Measurements from ENCODE around the gene ZNF598.

Gene ZNF598

DNA sequence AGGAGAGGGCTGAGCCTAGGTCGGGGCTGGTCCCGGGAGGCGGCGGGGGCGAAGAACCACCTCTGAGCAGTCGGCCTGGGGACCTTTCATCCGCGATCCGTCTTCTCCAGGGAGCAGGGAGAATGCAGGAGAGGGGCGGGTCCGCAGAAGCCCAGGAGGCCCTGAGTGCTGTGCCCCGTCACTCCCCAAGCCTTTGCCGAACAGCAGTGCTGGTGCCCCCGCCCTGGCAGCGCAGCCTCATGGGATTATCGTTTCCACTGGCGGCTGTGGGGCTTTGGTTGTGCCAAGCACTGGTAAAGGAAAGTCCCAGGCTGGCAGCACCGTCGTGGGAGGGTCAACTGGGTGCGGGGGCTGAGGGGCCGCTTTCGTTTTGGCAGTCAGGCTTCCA is 37.1 kb downstream of the ZNF598 start:
- Histone ChIP-seq H3F3A (ENCODE audit: control insufficient read depth, insufficient read depth) (peaks cover 5% of the 10 kb centered on the region), H4K20me1 (ENCODE audit: control insufficient read depth, insufficient read depth, low read depth, low read length) (no peaks in the 10 kb centered on the region), H3K9me2 (replicated peaks; ENCODE audit: control insufficient read depth, low read length) (no peaks in the 10 kb centered on the region), H3K27ac (ENCODE audit: low read depth, low read length) (no peak overlapping the region), H3K9me3 (ENCODE audit: control insufficient read depth, insufficient read depth, low read length) (no peaks in the 10 kb centered on the region), H3K4me1 (ENCODE audit: control insufficient read depth, low read length) (peaks cover 26% of the 10 kb centered on the region), H3K4me2 (ENCODE audit: low read length) (peak overlapping the region; percentile 97), H3K36me3 (ENCODE audit: control insufficient read depth, low read length) (peaks cover 49% of the 10 kb centered on the region), H3K4me3 (ENCODE audit: low read length) (peak overlapping the region; percentile 98), H3K27me3 (ENCODE audit: control insufficient read depth, low read length) (no peaks in the 10 kb centered on the region), H3K79me2 (ENCODE audit: control insufficient read depth, low read length) (peaks cover 39% of the 10 kb centered on the region)
- TF ChIP-seq, protein P1, sequence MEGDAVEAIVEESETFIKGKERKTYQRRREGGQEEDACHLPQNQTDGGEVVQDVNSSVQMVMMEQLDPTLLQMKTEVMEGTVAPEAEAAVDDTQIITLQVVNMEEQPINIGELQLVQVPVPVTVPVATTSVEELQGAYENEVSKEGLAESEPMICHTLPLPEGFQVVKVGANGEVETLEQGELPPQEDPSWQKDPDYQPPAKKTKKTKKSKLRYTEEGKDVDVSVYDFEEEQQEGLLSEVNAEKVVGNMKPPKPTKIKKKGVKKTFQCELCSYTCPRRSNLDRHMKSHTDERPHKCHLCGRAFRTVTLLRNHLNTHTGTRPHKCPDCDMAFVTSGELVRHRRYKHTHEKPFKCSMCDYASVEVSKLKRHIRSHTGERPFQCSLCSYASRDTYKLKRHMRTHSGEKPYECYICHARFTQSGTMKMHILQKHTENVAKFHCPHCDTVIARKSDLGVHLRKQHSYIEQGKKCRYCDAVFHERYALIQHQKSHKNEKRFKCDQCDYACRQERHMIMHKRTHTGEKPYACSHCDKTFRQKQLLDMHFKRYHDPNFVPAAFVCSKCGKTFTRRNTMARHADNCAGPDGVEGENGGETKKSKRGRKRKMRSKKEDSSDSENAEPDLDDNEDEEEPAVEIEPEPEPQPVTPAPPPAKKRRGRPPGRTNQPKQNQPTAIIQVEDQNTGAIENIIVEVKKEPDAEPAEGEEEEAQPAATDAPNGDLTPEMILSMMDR (IDR thresholded peaks at IDR 0.05; ENCODE audit: low read depth, low read length, poor library complexity, severe bottlenecking) = no peak
- TF ChIP-seq EZH2phosphoT487 (IDR thresholded peaks at IDR 0.05; ENCODE audit: borderline replicate concordance, low read length) = no peak

DNA sequence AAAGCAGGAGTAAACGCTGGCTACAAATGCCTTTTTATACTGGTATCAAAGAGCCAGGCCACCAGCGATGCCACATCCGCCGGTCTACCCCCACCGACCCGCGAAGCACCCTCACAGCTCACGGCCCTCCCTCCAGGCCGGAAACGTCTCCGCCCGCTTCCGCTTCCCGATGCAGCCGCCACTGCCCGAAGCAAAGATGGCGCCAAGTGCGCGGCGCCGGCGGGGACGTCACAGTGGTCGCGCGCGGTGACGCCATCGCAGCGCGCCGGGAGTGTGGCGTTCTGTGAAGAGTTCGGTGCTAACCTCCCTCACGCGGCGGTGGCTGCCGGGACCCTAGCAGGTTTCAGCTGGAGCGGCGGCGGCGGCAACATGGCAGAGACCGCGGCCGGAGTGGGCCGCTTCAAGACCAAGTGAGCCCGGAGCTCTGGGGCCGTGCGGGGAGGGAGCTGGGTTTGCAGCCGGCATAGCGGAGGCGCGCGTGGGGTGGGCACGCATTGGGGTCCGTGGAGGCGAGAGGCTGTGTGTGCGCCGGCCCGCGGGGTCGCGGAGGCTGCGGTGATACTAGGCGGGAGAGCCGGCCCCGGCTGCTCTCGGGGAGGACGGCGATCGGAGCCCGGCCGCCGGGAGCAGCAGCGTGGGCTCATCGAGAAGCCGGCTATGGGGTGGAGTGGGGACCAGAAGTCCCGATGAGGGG is 37.7 kb downstream of the ZNF598 start, which contains the start of gene TBL3:
TBL3 (plus strand) TSS at position 258 of the 694 bp plus-strand sequence; CDS start at position 370, 112 bp downstream.
- H3K9me2 ChIP-seq (replicated peaks; ENCODE audit: control insufficient read depth, low read length) = no peaks in the 10 kb centered on the region
- H3K36me3 ChIP-seq (ENCODE audit: control insufficient read depth, low read length) = peaks cover 47% of the 10 kb centered on the region
- no peaks in the 10 kb centered on the region for H3K27me3 ChIP-seq (ENCODE audit: control insufficient read depth, low read length)
- H3F3A ChIP-seq (ENCODE audit: control insufficient read depth, insufficient read depth) = peaks cover 5% of the 10 kb centered on the region
- peaks cover 26% of the 10 kb centered on the region for H3K4me1 ChIP-seq (ENCODE audit: control insufficient read depth, low read length)
- no peaks in the 10 kb centered on the region for H4K20me1 ChIP-seq (ENCODE audit: control insufficient read depth, insufficient read depth, low read depth, low read length)
- H3K79me2 ChIP-seq (ENCODE audit: control insufficient read depth, low read length) = peaks cover 43% of the 10 kb centered on the region
- no peaks in the 10 kb centered on the region for H3K9me3 ChIP-seq (ENCODE audit: control insufficient read depth, insufficient read depth, low read length)
- TF ChIP-seq, protein P1 (IDR thresholded peaks at IDR 0.05; ENCODE audit: low read depth, low read length, poor library complexity, severe bottlenecking) = no peak
- no peak for TF ChIP-seq EZH2phosphoT487 (IDR thresholded peaks at IDR 0.05; ENCODE audit: borderline replicate concordance, low read length)
- H3K27ac ChIP-seq (ENCODE audit: low read depth, low read length) = peak within 1 kb of the TSS; percentile 78
- H3K4me3 ChIP-seq (ENCODE audit: low read length) = peak within 1 kb of the TSS; percentile 98
- peak within 1 kb of the TSS; percentile 97 for H3K4me2 ChIP-seq (ENCODE audit: low read length)

DNA sequence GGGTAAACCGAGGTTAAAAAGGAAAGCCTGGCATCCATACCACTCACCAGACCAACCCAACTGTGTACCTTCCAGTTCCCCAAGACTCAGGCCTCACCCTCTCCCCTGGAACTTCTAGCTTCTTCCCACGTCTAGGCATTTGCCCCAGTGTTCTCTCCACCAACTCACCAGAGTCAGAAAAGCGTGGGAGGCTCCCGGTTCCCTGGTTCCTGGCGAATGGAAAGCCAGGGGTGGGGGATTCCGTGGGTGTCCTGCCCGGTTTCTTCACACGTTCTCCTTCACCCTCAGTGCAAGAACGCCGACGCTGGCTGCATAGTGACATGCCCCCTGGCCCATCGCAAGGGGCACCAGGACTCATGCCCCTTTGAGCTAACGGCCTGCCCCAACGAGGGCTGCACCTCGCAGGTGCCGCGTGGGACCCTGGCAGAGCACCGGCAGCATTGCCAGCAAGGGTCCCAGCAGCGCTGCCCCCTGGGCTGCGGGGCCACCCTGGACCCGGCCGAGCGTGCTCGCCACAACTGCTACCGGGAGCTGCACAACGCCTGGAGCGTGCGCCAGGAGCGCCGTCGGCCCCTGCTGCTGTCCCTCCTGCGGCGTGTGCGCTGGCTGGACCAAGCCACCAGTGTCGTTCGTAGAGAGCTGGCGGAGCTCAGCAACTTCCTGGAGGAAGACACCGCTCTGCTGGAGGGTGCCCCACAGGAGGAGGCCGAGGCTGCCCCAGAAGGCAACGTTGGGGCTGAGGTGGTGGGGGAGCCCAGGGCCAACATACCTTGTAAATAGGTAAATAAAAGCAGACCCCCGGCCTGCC is 41.3 kb downstream of the ZNF598 start:
- TF ChIP-seq EZH2phosphoT487 (IDR thresholded peaks at IDR 0.05; ENCODE audit: borderline replicate concordance, low read length) = no peak
- TF ChIP-seq, protein P1 (IDR thresholded peaks at IDR 0.05; ENCODE audit: low read depth, low read length, poor library complexity, severe bottlenecking) = no peak
- no peak overlapping the region for H3K27ac ChIP-seq (ENCODE audit: low read depth, low read length)
- H3K27me3 ChIP-seq (ENCODE audit: control insufficient read depth, low read length) = no peaks in the 10 kb centered on the region
- peaks cover 16% of the 10 kb centered on the region for H3F3A ChIP-seq (ENCODE audit: control insufficient read depth, insufficient read depth)
- H3K4me3 ChIP-seq (ENCODE audit: low read length) = no peak overlapping the region
- H3K4me1 ChIP-seq (ENCODE audit: control insufficient read depth, low read length) = peaks cover 30% of the 10 kb centered on the region
- no peaks in the 10 kb centered on the region for H3K9me3 ChIP-seq (ENCODE audit: control insufficient read depth, insufficient read depth, low read length)
- no peaks in the 10 kb centered on the region for H3K9me2 ChIP-seq (replicated peaks; ENCODE audit: control insufficient read depth, low read length)
- no peak overlapping the region for H3K4me2 ChIP-seq (ENCODE audit: low read length)
- H3K36me3 ChIP-seq (ENCODE audit: control insufficient read depth, low read length) = peaks cover 44% of the 10 kb centered on the region
- peaks cover 65% of the 10 kb centered on the region for H3K79me2 ChIP-seq (ENCODE audit: control insufficient read depth, low read length)
- H4K20me1 ChIP-seq (ENCODE audit: control insufficient read depth, insufficient read depth, low read depth, low read length) = peaks cover 7% of the 10 kb centered on the region
